ENCODE measurements around the gene BUD31.

BUD31 gene

DNA sequence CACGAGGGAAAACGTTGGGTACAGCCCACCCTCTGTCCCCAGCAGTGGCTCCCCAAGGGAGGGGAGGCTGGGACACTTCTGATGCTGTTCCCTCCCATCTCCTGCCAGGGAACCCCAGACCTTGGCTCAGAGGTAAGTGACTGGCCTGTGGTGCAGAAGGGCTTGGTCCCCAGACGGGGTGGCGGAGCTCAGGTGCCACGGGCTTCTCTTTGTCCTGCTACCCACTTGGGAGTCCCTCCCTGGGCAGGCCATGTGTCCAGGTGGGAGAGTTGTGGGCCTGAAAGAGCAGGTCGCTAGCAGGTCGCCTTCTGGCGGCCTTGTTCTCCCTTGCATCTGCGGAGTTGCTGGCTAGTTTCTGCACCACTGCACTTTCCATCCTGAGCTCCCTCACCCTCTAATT is 47.1 kb downstream of the BUD31 start:
- in situ Hi-C loops (cut with HindIII; ENCODE audit: low sequenced_read_pairs), result no loop called here
- no peak overlapping the region for H3K4me3 ChIP-seq (ENCODE audit: low read depth, low read length)
- no peak for DNase-seq (ENCODE audit: low read depth)
- no peak for TF ChIP-seq CTCF (IDR thresholded peaks at IDR 0.05; ENCODE audit: low read depth, low read length, missing control alignments)

DNA sequence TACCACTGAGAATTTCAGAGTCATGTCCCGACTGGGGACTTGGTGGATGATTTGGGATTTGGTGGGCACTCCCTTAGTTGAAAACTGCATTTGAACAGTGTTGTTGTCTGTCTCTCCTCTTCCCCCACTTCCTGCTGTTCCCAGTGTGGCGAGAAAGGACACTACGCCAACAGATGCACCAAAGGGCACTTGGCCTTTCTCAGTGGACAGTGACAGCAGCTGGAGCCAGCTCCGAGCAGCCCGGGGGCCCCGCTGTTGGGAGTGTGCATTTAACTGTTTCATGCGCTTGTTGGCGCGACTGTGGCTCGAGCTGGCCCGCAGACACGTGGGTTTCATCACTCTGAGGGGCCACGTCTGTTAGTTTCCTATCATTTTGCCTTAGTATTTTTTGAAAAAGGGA is 47.5 kb downstream of the BUD31 start:
- TF ChIP-seq CTCF (IDR thresholded peaks at IDR 0.05; ENCODE audit: low read depth, low read length, missing control alignments), result no peak
- no peak overlapping the region for H3K4me3 ChIP-seq (ENCODE audit: low read depth, low read length)
- no peak for DNase-seq (ENCODE audit: low read depth)
- in situ Hi-C loops (cut with HindIII; ENCODE audit: low sequenced_read_pairs), result no loop called here

- in situ Hi-C loops (cut with HindIII; ENCODE audit: low sequenced_read_pairs), result no loop called here
- H3K4me3 ChIP-seq (ENCODE audit: low read depth, low read length), result no peak overlapping the region
These were observed 48.4 kb downstream of the BUD31 start for GRCh38 chr7:99457050-99457649.

DNA sequence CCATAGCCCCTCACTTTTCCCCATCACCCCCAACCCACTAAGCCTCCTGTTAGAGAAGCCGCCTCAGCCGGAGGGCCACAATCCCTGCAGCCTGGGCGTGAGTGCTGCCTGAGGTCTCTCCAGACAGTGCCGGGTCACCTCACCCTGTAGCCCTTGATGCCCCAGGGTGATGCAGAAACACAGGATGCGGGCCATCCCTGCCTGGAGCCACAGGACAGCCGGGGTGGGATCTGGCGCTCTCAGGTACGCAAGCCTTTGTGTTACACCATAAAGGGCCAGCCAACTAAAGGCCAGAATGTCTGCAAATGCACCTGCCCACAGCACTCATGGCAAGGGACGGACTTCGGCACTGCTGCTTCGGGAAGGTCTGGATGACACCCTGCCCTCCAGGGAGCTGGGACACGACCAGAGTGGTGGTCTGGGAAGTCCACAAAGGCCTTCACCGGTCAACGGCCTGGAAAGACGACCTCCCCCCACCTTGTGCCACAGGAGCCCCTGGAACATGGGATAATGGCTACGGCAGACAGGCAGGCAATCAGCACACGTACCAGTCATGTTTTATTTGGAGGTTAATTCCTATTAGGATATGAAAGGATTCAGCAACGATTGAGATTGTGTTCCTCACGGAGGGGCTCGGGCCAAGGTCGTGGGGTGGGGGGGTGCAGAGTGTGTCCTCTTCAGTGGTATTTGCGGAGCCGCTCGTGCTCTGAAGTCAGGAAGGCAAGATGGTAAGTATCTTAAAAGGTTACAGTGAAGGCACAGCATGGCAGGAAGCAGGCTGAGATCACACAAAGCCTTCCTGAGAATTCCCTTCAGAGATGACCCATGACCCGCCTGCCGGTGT is 49.1 kb downstream of the BUD31 start:
- in situ Hi-C loops (cut with HindIII; ENCODE audit: low sequenced_read_pairs), result no loop called here
- no peak for TF ChIP-seq CTCF (IDR thresholded peaks at IDR 0.05; ENCODE audit: low read depth, low read length, missing control alignments)
- no peak overlapping the region for H3K4me3 ChIP-seq (ENCODE audit: low read depth, low read length)
- no peak for DNase-seq (ENCODE audit: low read depth)

More at GRCh38 chr7:99457050-99457649, 48.4 kb downstream of the BUD31 start:
- DNase-seq (ENCODE audit: low read depth), result no peak
- no peak for TF ChIP-seq CTCF (IDR thresholded peaks at IDR 0.05; ENCODE audit: low read depth, low read length, missing control alignments)

DNA sequence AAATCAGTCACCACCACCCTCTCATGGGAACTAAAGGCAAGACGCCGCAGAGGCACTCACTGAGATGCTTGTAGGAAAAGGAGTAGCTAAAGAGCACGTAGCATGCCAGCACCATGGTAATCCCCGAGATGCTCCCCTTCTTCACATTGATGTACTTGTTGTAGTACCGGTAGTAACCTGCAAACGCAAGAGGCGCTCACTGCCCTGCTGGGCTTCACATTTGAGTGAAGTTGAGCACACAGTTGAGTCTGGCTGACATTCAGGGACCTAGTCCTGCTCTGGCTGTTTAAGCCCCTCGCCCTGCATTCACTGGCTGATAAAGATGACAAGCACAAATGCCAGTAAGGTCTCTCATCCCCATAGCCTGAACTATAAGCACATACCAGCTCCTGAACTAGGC is 50.3 kb downstream of the BUD31 start:
- DNase-seq (ENCODE audit: low read depth), result no peak
- H3K4me3 ChIP-seq (ENCODE audit: low read depth, low read length), result no peak overlapping the region
- in situ Hi-C loops (cut with HindIII; ENCODE audit: low sequenced_read_pairs), result no loop called here
- peak; percentile 35 for TF ChIP-seq CTCF (IDR thresholded peaks at IDR 0.05; ENCODE audit: low read depth, low read length, missing control alignments)

- no peak for TF ChIP-seq CTCF (IDR thresholded peaks at IDR 0.05; ENCODE audit: low read depth, low read length, missing control alignments)
- no peak for DNase-seq (ENCODE audit: low read depth)
- H3K4me3 ChIP-seq (ENCODE audit: low read depth, low read length), result no peak overlapping the region
- in situ Hi-C loops (cut with HindIII; ENCODE audit: low sequenced_read_pairs), result no loop called here
These were observed 51.9 kb downstream of the BUD31 start for GRCh38 chr7:99460651-99461050.
